Neutrophil (primary cell): Measurements from ENCODE around the gene STRIP1.

Source experiments
- H3K27ac ChIP-seq: fragments of 200-600 bp; sonication (generic); 2 replicates; pipeline ENCODE4 v1.5.1; 2016; ENCODE audit warnings: mild to moderate bottlenecking, moderate library complexity
- H3K27me3 ChIP-seq: fragments of 200-600 bp; sonication (generic); 2 replicates; pipeline ENCODE4 v1.6.0; 2016; ENCODE audit warnings: mild to moderate bottlenecking
- H3K36me3 ChIP-seq: fragments of 200-600 bp; sonication (generic); 2 replicates; pipeline ENCODE4 v1.5.1; 2017
- H3K4me1 ChIP-seq, 2 experiments: fragments of 200-600 bp in 1 of 2; sonication (generic) in 1 of 2; 1 replicate in 1 of 2; 2 replicates in 1 of 2; pipeline versions ENCODE4 v1.5.1 to v1.6.1; 2013 to 2016; ENCODE audit warnings: low read depth in 1 of 2, low read length in 1 of 2, mild to moderate bottlenecking in 1 of 2, moderate library complexity in 1 of 2; ENCODE audit not compliant: control insufficient read depth in 1 of 2, insufficient read depth in 1 of 2
- H3K4me3 ChIP-seq, 2 experiments: fragments of 200-600 bp in 1 of 2; sonication (generic) in 1 of 2; 1 replicate in 1 of 2; 2 replicates in 1 of 2; pipeline ENCODE4 v1.5.1; 2013 to 2016; ENCODE audit warnings: low read depth in 1 of 2, low read length in 1 of 2, mild to moderate bottlenecking in 1 of 2, moderate library complexity in 1 of 2
- H3K9me3 ChIP-seq: fragments of 200-600 bp; sonication (generic); 2 replicates; pipeline ENCODE4 v1.5.1; 2016
- TF ChIP-seq, protein P1 (sequence below): fragments of 200-600 bp; sonication (generic); IDR thresholded peaks from 2 replicates; pipeline ENCODE4 v1.5.1; 2016; ENCODE audit warnings: antibody characterized with exemption

Gene STRIP1

DNA sequence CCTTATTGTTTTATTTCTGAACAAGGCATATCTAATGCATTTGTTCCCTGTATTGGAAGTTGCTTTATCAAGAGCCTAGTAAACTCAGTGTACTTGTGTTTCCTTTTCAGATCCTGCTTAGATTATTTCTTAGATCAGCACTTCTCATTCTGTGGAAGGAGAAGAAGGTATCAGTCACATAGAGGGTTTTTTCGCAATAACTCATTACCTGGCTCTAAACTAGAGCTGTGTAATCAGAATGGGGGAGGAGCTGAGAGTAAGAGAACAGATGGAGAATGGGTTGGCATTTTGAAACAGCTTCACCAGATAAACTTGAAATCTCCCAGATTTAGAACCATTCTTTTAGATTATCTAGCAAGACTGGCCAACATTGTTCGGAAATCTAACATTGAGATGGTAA is 38.9 kb upstream of the STRIP1 start:
- peaks cover 4% of the 10 kb centered on the region for H3K36me3 ChIP-seq
- H3K4me1 ChIP-seq, result peaks cover 18 to 25% of the 10 kb centered on the region in 2 experiments
- TF ChIP-seq, protein P1, sequence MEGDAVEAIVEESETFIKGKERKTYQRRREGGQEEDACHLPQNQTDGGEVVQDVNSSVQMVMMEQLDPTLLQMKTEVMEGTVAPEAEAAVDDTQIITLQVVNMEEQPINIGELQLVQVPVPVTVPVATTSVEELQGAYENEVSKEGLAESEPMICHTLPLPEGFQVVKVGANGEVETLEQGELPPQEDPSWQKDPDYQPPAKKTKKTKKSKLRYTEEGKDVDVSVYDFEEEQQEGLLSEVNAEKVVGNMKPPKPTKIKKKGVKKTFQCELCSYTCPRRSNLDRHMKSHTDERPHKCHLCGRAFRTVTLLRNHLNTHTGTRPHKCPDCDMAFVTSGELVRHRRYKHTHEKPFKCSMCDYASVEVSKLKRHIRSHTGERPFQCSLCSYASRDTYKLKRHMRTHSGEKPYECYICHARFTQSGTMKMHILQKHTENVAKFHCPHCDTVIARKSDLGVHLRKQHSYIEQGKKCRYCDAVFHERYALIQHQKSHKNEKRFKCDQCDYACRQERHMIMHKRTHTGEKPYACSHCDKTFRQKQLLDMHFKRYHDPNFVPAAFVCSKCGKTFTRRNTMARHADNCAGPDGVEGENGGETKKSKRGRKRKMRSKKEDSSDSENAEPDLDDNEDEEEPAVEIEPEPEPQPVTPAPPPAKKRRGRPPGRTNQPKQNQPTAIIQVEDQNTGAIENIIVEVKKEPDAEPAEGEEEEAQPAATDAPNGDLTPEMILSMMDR, result no peak
- H3K27ac ChIP-seq, result no peak overlapping the region
- H3K27me3 ChIP-seq, result no peaks in the 10 kb centered on the region
- no peak overlapping the region for H3K4me3 ChIP-seq
- no peaks in the 10 kb centered on the region for H3K9me3 ChIP-seq

DNA sequence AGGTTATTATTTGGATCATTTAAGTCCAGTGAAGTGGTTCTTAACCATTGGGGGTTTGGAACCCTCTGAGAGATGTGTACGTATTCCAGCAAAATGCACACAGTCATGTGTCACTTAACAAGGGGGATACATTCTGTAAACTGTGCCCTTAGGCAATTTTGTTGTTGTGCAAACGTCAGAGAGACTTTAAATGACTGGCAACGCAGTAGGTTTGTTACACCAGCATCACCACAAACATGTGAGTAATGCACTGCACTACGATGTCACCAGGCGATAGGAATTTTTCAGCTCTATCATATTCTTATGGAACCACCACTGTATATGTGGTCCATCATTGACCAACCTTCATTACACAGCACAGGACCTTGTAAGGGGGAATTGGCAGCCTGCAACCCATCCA is 37.9 kb upstream of the STRIP1 start:
- H3K27me3 ChIP-seq, result no peaks in the 10 kb centered on the region
- H3K27ac ChIP-seq, result no peak overlapping the region
- TF ChIP-seq, protein P1, result no peak
- H3K4me3 ChIP-seq, result no peak overlapping the region
- peaks cover 18 to 24% of the 10 kb centered on the region in 2 experiments for H3K4me1 ChIP-seq
- H3K36me3 ChIP-seq, result peaks cover 2% of the 10 kb centered on the region
- no peaks in the 10 kb centered on the region for H3K9me3 ChIP-seq

DNA sequence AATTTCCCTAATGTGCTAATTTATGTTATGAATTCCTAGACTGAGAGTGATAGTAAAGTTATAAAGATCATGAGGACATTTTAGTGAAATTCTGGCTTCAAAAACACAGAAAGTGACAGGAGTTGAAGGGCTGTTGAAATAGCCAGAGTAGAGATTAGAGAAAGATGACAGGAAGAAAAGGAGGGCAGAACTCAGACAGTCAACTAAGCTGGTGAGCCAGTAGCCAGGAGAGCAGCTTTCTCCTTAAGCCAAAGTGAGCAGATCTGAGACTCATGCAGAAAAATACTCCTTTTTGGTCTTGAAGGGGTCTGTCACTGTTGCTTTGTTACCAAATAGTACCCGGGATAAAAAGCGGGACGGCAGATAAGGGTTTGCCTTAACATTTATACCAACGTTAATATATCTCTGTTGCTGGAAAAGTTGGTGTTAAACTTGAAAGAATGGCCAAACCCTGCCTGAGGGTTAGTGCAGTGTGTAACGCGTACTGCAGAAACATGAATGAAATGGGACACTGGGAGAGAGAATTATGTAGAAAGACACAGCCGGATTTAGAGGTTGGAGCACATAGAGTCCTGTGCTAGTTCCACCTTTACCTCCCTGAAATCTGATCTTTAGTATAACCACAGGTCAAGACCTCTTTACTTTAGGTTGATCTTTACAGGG is 37.1 kb upstream of the STRIP1 start:
- Histone ChIP-seq H3K36me3 (no peaks in the 10 kb centered on the region), H3K27me3 (no peaks in the 10 kb centered on the region), H3K9me3 (no peaks in the 10 kb centered on the region), H3K4me1 (peaks cover 18 to 24% of the 10 kb centered on the region in 2 experiments), H3K4me3 (no peak overlapping the region), H3K27ac (no peak overlapping the region)
- TF ChIP-seq, protein P1, result no peak

DNA sequence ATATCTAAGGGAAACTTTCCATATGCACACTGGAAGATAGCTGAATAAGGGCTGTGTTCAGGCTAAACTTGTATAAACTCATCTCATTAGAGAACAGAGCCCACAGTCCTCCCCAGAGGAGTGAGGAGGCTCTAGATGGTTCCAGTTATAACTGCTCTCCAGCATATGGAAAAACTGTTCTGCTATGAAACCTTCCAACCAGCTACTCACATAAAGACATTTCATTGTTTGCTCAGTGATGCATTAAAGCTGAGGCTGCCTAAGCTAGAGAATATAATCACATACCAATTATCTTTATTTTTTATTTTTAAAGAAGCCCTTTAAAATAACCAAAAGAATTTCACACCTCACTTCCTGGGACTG is 36.6 kb upstream of the STRIP1 start:
- H3K36me3 ChIP-seq, result no peaks in the 10 kb centered on the region
- peaks cover 18 to 24% of the 10 kb centered on the region in 2 experiments for H3K4me1 ChIP-seq
- no peaks in the 10 kb centered on the region for H3K9me3 ChIP-seq
- H3K27me3 ChIP-seq, result no peaks in the 10 kb centered on the region
- no peak overlapping the region for H3K27ac ChIP-seq
- TF ChIP-seq, protein P1, result no peak
- H3K4me3 ChIP-seq, result no peak overlapping the region

DNA sequence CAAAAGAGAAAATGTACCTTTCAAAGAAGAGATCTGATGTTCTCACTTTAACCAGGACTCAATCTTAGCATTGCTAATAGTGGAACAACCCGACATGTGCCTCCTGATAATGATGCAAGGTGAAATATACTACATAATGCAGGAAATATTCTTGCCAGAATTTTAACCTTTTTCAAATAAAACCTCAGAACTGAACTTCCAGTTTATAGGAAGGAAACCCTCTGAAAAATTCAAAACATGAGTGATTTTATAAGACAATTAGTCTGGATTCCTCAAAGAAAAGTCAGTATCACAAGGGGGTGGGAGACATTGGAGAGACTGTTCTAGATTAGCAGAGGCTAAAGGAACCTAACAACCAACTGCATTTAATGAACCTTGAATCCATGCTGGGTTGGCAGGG is 31.7 kb upstream of the STRIP1 start:
- H3K4me1 ChIP-seq, result peaks cover 24% of the 10 kb centered on the region in 2 experiments
- TF ChIP-seq, protein P1, result no peak
- no peak overlapping the region for H3K27ac ChIP-seq
- H3K36me3 ChIP-seq, result no peaks in the 10 kb centered on the region
- H3K4me3 ChIP-seq, result no peak overlapping the region
- no peaks in the 10 kb centered on the region for H3K9me3 ChIP-seq
- no peaks in the 10 kb centered on the region for H3K27me3 ChIP-seq
